ENCODE results near the gene F5. TPM values are rescaled to one million over a fixed set of nuclear protein-coding genes. Genes with fewer than 3 reads are reported as not detected.

The F5 gene
- total RNA-seq, 2 experiments from 2014 or later: 58.6 to 59.1 TPM

GRCh38 chr1:169586067-169586394 lies 250 bp downstream of the F5 start:
- no peaks in the 10 kb centered on the region for H3K27me3 Mint-ChIP-seq (ENCODE audit: low read depth)
- intact Hi-C loops (cut with micrococcal nuclease): loop anchor here (1.0 to 10.0 kb wide), 9 partner anchors 8 to 949 kb away; partner anchors contain the start of genes ATP1B1, GORAB, METTL18 and SELL
- H3K27ac Mint-ChIP-seq: peak overlapping the region; percentile 97
- H3K4me3 Mint-ChIP-seq: peak overlapping the region; percentile 94
- peaks cover 19% of the 10 kb centered on the region for H3K36me3 Mint-ChIP-seq (ENCODE audit: low read depth)
- no peaks in the 10 kb centered on the region for H3K9me3 Mint-ChIP-seq
- no peak for DNase-seq
- CTCF ChIA-PET: interaction anchor here (0.6 to 4.4 kb wide), 30 partner anchors 9 to 1082 kb away, joined by 3 to 71 read pairs (median 4); partner anchors contain the start of gene SELP
- H3K4me1 Mint-ChIP-seq (ENCODE audit: low read depth): peaks cover 56% of the 10 kb centered on the region

GRCh38 chr1:169585181-169585580 lies 1.1 kb downstream of the F5 start:
- Mint-ChIP-seq H3K4me1 (ENCODE audit: low read depth) (peaks cover 50% of the 10 kb centered on the region), H3K9me3 (no peaks in the 10 kb centered on the region), H3K27me3 (ENCODE audit: low read depth) (no peaks in the 10 kb centered on the region), H3K4me3 (peak overlapping the region; percentile 94), H3K27ac (peak overlapping the region; percentile 97), H3K36me3 (ENCODE audit: low read depth) (peaks cover 19% of the 10 kb centered on the region)
- CTCF ChIA-PET: interaction anchor here (1.0 to 4.4 kb wide), 7 partner anchors 8 to 127 kb away, joined by 3 to 71 read pairs (median 15); no protein-coding TSS in a partner anchor
- intact Hi-C loops (cut with micrococcal nuclease): loop anchor here (1.0 to 10.0 kb wide), 7 partner anchors 34 to 950 kb away; partner anchors contain the start of genes ATP1B1, BLZF1 and GORAB
- no peak for DNase-seq

- Mint-ChIP-seq H3K4me3 (peak overlapping the region; percentile 94), H3K27me3 (ENCODE audit: low read depth) (no peaks in the 10 kb centered on the region), H3K36me3 (ENCODE audit: low read depth) (peaks cover 19% of the 10 kb centered on the region), H3K9me3 (no peaks in the 10 kb centered on the region), H3K4me1 (ENCODE audit: low read depth) (peaks cover 45% of the 10 kb centered on the region), H3K27ac (peak overlapping the region; percentile 97)
- CTCF ChIA-PET: interaction anchor here (0.6 to 4.4 kb wide), 4 partner anchors 17 to 128 kb away, joined by 3 to 71 read pairs (median 25); no protein-coding TSS in a partner anchor
- DNase-seq: peak; percentile 41
- intact Hi-C loops (cut with micrococcal nuclease): loop anchor here (1.0 to 10.0 kb wide), 8 partner anchors 34 to 950 kb away; partner anchors contain the start of genes ATP1B1, BLZF1 and GORAB
Measured at GRCh38 chr1:169584483-169585144, 1.7 kb downstream of the F5 start.

- Mint-ChIP-seq H3K9me3 (no peaks in the 10 kb centered on the region), H3K27ac (no peak overlapping the region), H3K36me3 (ENCODE audit: low read depth) (peaks cover 38% of the 10 kb centered on the region), H3K27me3 (ENCODE audit: low read depth) (no peaks in the 10 kb centered on the region), H3K4me1 (ENCODE audit: low read depth) (peaks cover 18% of the 10 kb centered on the region), H3K4me3 (no peak overlapping the region)
- intact Hi-C loops (cut with micrococcal nuclease): no loop called here
- CTCF ChIA-PET: interaction anchor here (0.6 to 2.1 kb wide), 3 partner anchors 8 to 218 kb away, joined by 3 to 8 read pairs (median 3); partner anchors contain the start of gene F5
- DNase-seq: no peak
Measured at GRCh38 chr1:169577981-169578738, 8.1 kb downstream of the F5 start.

GRCh38 chr1:169576935-169577331 lies 9.3 kb downstream of the F5 start:
- H3K27me3 Mint-ChIP-seq (ENCODE audit: low read depth): no peaks in the 10 kb centered on the region
- no peak overlapping the region for H3K27ac Mint-ChIP-seq
- no peaks in the 10 kb centered on the region for H3K9me3 Mint-ChIP-seq
- H3K4me1 Mint-ChIP-seq (ENCODE audit: low read depth): peaks cover 16% of the 10 kb centered on the region
- intact Hi-C loops (cut with micrococcal nuclease): no loop called here
- DNase-seq: no peak
- H3K36me3 Mint-ChIP-seq (ENCODE audit: low read depth): peaks cover 40% of the 10 kb centered on the region
- CTCF ChIA-PET: interaction anchor here (1.4 to 2.1 kb wide), 2 partner anchors 9 to 135 kb away, joined by 3 to 8 read pairs; partner anchors contain the start of gene F5
- H3K4me3 Mint-ChIP-seq: no peak overlapping the region

- Mint-ChIP-seq H3K4me1 (ENCODE audit: low read depth) (peaks cover 16% of the 10 kb centered on the region), H3K27ac (no peak overlapping the region), H3K4me3 (no peak overlapping the region), H3K9me3 (no peaks in the 10 kb centered on the region), H3K36me3 (ENCODE audit: low read depth) (peaks cover 44% of the 10 kb centered on the region), H3K27me3 (ENCODE audit: low read depth) (no peaks in the 10 kb centered on the region)
- no peak for DNase-seq
- CTCF ChIA-PET: interaction anchor here (0.9 to 2.1 kb wide), 2 partner anchors 10 to 132 kb away, joined by 3 to 8 read pairs; partner anchors contain the start of gene F5
- intact Hi-C loops (cut with micrococcal nuclease): no loop called here
Measured at GRCh38 chr1:169576241-169576934, 9.9 kb downstream of the F5 start.

GRCh38 chr1:169574336-169574735 lies 11.9 kb downstream of the F5 start:
- H3K27ac Mint-ChIP-seq: no peak overlapping the region
- intact Hi-C loops (cut with micrococcal nuclease): no loop called here
- no peaks in the 10 kb centered on the region for H3K27me3 Mint-ChIP-seq (ENCODE audit: low read depth)
- peaks cover 58% of the 10 kb centered on the region for H3K36me3 Mint-ChIP-seq (ENCODE audit: low read depth)
- peaks cover 16% of the 10 kb centered on the region for H3K4me1 Mint-ChIP-seq (ENCODE audit: low read depth)
- H3K9me3 Mint-ChIP-seq: no peaks in the 10 kb centered on the region
- CTCF ChIA-PET: no interaction called here
- H3K4me3 Mint-ChIP-seq: no peak overlapping the region
- no peak for DNase-seq

GRCh38 chr1:169572187-169572586 lies 14.1 kb downstream of the F5 start:
- Mint-ChIP-seq H3K27ac (no peak overlapping the region), H3K4me1 (ENCODE audit: low read depth) (peaks cover 16% of the 10 kb centered on the region), H3K9me3 (no peaks in the 10 kb centered on the region), H3K36me3 (ENCODE audit: low read depth) (peaks cover 60% of the 10 kb centered on the region), H3K4me3 (no peak overlapping the region), H3K27me3 (ENCODE audit: low read depth) (no peaks in the 10 kb centered on the region)
- CTCF ChIA-PET: no interaction called here
- intact Hi-C loops (cut with micrococcal nuclease): no loop called here
- no peak for DNase-seq

GRCh38 chr1:169571450-169571849 lies 14.8 kb downstream of the F5 start:
- no peak overlapping the region for H3K4me3 Mint-ChIP-seq
- CTCF ChIA-PET: interaction anchor here (0.6 to 0.7 kb wide), 2 partner anchors 15 to 126 kb away, joined by 3 read pairs; partner anchors contain the start of gene F5

GRCh38 chr1:169570172-169570574 lies 16.1 kb downstream of the F5 start:
- H3K27ac Mint-ChIP-seq: no peak overlapping the region
- intact Hi-C loops (cut with micrococcal nuclease): no loop called here

More at GRCh38 chr1:169571450-169571849, 14.8 kb downstream of the F5 start:
- no peak for DNase-seq
- Mint-ChIP-seq H3K27me3 (ENCODE audit: low read depth) (no peaks in the 10 kb centered on the region), H3K36me3 (ENCODE audit: low read depth) (peaks cover 63% of the 10 kb centered on the region), H3K9me3 (no peaks in the 10 kb centered on the region), H3K4me1 (ENCODE audit: low read depth) (peaks cover 20% of the 10 kb centered on the region), H3K27ac (no peak overlapping the region)
- intact Hi-C loops (cut with micrococcal nuclease): no loop called here

GRCh38 chr1:169568497-169568896 lies 17.8 kb downstream of the F5 start:
- no peaks in the 10 kb centered on the region for H3K27me3 Mint-ChIP-seq (ENCODE audit: low read depth)
- CTCF ChIA-PET: interaction anchor here (0.6 to 2.0 kb wide), 7 partner anchors 11 to 965 kb away, joined by 3 to 6 read pairs (median 4); no protein-coding TSS in a partner anchor
- H3K4me3 Mint-ChIP-seq: no peak overlapping the region
- peaks cover 34% of the 10 kb centered on the region for H3K4me1 Mint-ChIP-seq (ENCODE audit: low read depth)
- H3K36me3 Mint-ChIP-seq (ENCODE audit: low read depth): peaks cover 71% of the 10 kb centered on the region
- no peak overlapping the region for H3K27ac Mint-ChIP-seq
- intact Hi-C loops (cut with micrococcal nuclease): no loop called here
- DNase-seq: no peak
- H3K9me3 Mint-ChIP-seq: no peaks in the 10 kb centered on the region

More at GRCh38 chr1:169570172-169570574, 16.1 kb downstream of the F5 start:
- Mint-ChIP-seq H3K4me3 (no peak overlapping the region), H3K36me3 (ENCODE audit: low read depth) (peaks cover 66% of the 10 kb centered on the region), H3K27me3 (ENCODE audit: low read depth) (no peaks in the 10 kb centered on the region), H3K9me3 (no peaks in the 10 kb centered on the region), H3K4me1 (ENCODE audit: low read depth) (peaks cover 22% of the 10 kb centered on the region)
- no peak for DNase-seq
- CTCF ChIA-PET: no interaction called here
